SJSA1 (cell line): ENCODE measurements around the gene CHAMP1. TPM values are rescaled to one million over a fixed set of nuclear protein-coding genes. Genes with fewer than 3 reads are reported as not detected.

ENCODE experiments used
- DNase-seq, 2 experiments: peaks; one replicate each; pipeline ENCODE4 v3.0.0-alpha.2; 2015 to 2020; ENCODE audit warnings: low spot score in 2 of 2, low read depth in 1 of 2
- H3K27ac ChIP-seq: fragments of 250-450 bp; sonication (Bioruptor Pico); 2 replicates; pipeline ENCODE4 v1.5.1; 2020; ENCODE audit warnings: mild to moderate bottlenecking, moderate library complexity
- H3K27me3 ChIP-seq: fragments of 250-450 bp; sonication (Bioruptor Pico); replicated peaks from 2 replicates; pipeline ENCODE4 v1.5.1; 2020; ENCODE audit warnings: mild to moderate bottlenecking, moderate library complexity
- H3K36me3 ChIP-seq: fragments of 250-450 bp; sonication (Bioruptor Pico); 2 replicates; pipeline ENCODE4 v1.5.1; 2020; ENCODE audit warnings: mild to moderate bottlenecking
- H3K4me1 ChIP-seq: fragments of 250-450 bp; sonication (Bioruptor Pico); replicated peaks from 2 replicates; pipeline ENCODE4 v1.6.1; 2021; ENCODE audit warnings: mild to moderate bottlenecking
- H3K4me3 ChIP-seq: fragments of 250-450 bp; sonication (Bioruptor Pico); 2 replicates; pipeline ENCODE4 v1.5.1; 2020; ENCODE audit warnings: mild to moderate bottlenecking
- H3K9me3 ChIP-seq: fragments of 250-450 bp; sonication (Bioruptor Pico); replicated peaks from 2 replicates; pipeline ENCODE4 v1.5.1; 2020; ENCODE audit warnings: mild to moderate bottlenecking
- total RNA-seq: library from RNA; depleted of rRNA; stranded (reverse); fragments of >200 nt; shearing (Covaris generic); gene quantifications from 2 replicates; pipeline ENCODE4 v1.2.3, GENCODE V29; 2014

CHAMP1 gene
- total RNA-seq, 1 experiment from 2014 or later: 9.7 TPM

DNA sequence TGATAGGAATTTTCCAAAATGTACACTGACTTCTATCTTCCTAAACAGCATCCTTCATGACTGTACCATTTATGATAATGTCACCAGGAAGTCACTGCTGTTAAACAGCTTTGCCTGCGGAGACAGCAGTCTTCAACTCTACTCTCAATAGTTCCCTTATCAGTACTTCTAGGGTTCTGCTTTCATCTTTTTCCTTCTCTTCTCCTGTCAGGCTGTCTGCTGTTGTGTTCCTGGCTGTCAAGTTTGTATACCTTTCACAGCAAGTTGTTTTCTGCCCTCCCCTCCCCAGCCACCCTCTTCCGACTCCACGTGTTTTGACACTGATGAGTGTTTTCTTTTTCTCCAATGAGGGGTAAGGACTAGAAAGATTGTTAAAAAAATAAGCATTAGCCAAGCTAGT, 30.7 kb upstream of the CHAMP1 start:
- Histone ChIP-seq H3K36me3 (peaks cover 68% of the 10 kb centered on the region), H3K4me3 (no peak overlapping the region), H3K27ac (no peak overlapping the region), H3K27me3 (no peaks in the 10 kb centered on the region), H3K9me3 (no peaks in the 10 kb centered on the region), H3K4me1 (peaks cover 14% of the 10 kb centered on the region)
- no peak for DNase-seq

DNA sequence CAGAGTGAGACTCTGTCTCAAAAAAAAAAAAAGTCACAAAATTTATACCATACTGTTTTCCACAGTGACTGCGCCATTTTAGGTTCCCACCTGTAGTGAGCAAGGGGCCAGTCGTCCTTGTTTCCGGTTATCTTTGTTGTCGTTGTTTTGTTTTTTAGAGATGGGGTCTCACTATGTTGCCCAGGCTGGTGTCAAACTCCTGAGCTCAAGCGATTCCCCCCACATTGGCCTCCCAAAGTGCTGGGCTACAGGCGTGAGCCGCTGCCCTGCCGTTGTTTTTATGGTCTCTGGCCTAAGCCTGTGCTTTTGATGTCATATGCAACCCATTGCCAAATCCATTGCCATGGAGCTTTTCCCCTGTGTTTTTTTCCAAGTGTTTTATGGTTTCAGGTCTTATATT, 29.6 kb upstream of the CHAMP1 start:
- H3K9me3 ChIP-seq: no peaks in the 10 kb centered on the region
- no peak for DNase-seq
- H3K27ac ChIP-seq: no peak overlapping the region
- peaks cover 66% of the 10 kb centered on the region for H3K36me3 ChIP-seq
- H3K27me3 ChIP-seq: no peaks in the 10 kb centered on the region
- H3K4me3 ChIP-seq: no peak overlapping the region
- H3K4me1 ChIP-seq: peaks cover 13% of the 10 kb centered on the region

DNA sequence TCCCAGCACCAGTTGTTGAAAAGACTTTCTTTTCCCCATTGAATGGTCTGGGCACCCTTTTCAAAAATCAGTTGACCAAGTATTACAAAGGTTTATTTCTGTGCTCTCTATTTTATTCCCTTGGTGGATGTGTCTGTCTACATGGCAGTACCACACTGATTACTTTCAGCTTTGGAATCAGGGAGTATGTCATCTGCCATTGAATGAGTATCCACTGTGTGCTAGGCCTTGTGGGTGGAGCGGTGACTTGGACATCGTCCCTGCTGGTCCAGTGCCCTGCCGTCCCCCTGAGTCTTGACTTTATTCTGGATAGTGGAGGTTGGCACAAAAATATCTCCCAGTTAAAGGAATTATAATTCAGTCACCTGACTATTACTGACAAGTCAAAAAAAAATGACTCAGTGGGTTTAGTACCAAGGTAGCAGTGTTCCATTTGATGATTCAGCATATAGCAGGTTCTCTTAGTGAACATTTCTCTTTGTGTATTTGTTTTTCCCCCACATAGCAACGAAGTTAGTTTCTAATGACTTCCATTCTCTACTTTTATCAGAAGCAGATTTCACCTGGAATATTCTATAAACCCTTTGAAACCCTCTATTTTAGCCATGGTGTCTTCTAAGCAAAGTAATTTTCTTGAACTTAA, 29.0 kb upstream of the CHAMP1 start:
- H3K36me3 ChIP-seq: peaks cover 71% of the 10 kb centered on the region
- no peaks in the 10 kb centered on the region for H3K27me3 ChIP-seq
- peaks cover 7% of the 10 kb centered on the region for H3K4me1 ChIP-seq
- H3K9me3 ChIP-seq: no peaks in the 10 kb centered on the region
- H3K27ac ChIP-seq: no peak overlapping the region
- DNase-seq: no peak
- no peak overlapping the region for H3K4me3 ChIP-seq

DNA sequence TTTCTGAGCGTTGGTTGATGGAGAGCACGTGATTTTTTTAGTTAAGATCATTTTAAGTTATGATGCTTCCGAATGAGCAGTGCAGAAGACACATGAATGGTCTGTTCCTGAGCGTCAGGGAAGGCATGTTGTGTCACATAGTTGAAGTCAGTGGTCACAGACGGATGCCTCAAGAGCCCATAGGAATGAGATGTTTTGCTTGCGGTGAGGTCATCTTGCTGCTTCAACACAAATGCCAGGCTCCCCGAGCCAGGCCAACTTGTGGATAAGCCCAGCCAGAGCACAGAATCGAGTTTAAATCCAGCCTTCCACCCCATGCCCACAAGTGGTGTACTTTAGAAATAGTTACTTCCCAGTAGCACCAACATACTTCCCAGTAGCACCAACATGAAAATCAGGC, 27.5 kb upstream of the CHAMP1 start:
- Histone ChIP-seq H3K27ac (no peak overlapping the region), H3K36me3 (peaks cover 80% of the 10 kb centered on the region), H3K9me3 (no peaks in the 10 kb centered on the region), H3K27me3 (no peaks in the 10 kb centered on the region), H3K4me1 (no peaks in the 10 kb centered on the region), H3K4me3 (no peak overlapping the region)
- DNase-seq: no peak

DNA sequence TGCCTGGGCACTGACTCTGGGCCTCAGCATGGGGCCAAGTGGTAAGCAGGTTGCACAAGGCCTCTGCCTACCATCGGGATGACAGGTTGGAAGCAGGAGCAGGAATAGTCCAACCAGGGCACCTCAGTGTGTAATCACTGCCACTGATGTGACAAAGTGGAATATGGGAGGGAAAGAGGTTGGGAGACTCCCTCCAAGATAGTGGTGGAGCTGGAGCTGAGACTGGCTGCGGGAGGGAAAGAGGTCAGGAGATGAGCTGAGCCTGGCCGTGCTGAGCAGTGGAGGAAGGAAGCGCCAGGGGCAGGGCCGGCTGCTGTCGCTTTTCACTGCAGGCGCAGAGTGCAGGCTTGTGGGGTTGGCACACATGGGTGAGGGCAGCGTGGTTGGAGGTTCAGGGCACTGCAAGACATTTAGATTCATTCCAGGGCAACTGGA, 26.1 kb upstream of the CHAMP1 start:
- H3K36me3 ChIP-seq: peaks cover 74% of the 10 kb centered on the region
- H3K9me3 ChIP-seq: no peaks in the 10 kb centered on the region
- H3K4me1 ChIP-seq: no peaks in the 10 kb centered on the region
- no peak for DNase-seq
- no peak overlapping the region for H3K4me3 ChIP-seq
- no peak overlapping the region for H3K27ac ChIP-seq
- no peaks in the 10 kb centered on the region for H3K27me3 ChIP-seq

DNA sequence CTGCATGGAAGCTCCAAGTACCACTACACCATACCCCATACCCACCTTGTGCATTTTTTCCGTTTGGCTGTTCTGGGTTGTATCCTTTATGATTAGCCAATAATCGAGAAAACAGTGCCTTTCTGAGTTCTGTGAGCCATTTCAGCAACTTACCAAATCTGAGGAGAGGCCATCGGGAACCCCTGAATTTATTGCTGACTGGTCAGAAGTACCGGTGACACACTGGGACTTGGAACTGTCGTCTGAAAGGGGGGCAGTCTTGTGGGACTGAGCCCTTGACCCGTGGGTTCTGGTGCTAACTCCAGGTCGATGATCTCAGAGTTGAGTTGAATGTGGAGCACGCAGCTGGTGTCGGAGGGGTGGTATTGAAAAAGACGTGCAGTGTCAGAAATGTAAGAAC, 17.9 kb upstream of the CHAMP1 start:
- no peaks in the 10 kb centered on the region for H3K27me3 ChIP-seq
- H3K4me1 ChIP-seq: no peaks in the 10 kb centered on the region
- no peaks in the 10 kb centered on the region for H3K9me3 ChIP-seq
- H3K27ac ChIP-seq: no peak overlapping the region
- H3K36me3 ChIP-seq: peaks cover 57% of the 10 kb centered on the region
- no peak overlapping the region for H3K4me3 ChIP-seq
- DNase-seq: no peak

DNA sequence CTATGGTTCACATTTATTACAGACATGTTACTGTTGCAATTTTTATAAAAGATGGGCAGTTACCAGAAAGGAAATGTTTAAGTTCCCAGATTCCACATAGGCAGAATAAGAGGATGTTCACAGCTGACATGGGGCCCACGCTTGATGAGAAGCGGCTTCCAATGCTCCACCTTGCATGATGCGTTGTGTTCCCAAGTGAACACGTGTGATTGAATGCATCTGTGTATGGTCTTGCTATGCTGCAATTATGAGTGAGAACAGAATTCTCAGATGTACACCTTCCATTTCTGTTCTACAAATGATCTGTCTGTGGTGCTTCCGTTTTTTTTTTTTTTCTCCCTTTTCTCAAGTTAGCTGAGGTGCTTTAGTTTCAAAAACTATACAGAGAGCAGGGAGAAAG, 17.4 kb upstream of the CHAMP1 start:
- Histone ChIP-seq H3K4me1 (no peaks in the 10 kb centered on the region), H3K27ac (no peak overlapping the region), H3K36me3 (peaks cover 59% of the 10 kb centered on the region), H3K9me3 (no peaks in the 10 kb centered on the region), H3K27me3 (no peaks in the 10 kb centered on the region), H3K4me3 (no peak overlapping the region)
- no peak for DNase-seq

DNA sequence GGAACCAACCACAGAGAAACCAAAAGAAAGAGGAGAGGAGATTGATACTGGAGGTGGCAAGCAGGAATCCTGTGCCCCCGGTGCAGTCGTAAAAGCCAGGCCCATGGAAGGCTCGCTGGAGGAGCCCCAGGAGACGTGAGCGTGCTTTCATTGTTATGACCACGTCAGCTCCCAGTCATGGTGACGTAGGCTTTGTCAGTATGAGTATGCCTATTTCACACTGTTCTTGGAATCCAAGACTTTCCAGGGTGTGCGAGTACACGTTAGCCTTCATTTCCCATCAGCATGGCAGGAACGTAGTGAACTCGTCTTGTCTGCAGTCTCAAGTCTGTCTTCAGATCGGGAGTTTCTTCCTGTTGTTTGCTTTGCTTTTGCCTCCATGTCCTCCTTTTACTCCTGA, 15.4 kb upstream of the CHAMP1 start:
- no peaks in the 10 kb centered on the region for H3K9me3 ChIP-seq
- H3K27me3 ChIP-seq: no peaks in the 10 kb centered on the region
- no peak overlapping the region for H3K27ac ChIP-seq
- H3K36me3 ChIP-seq: peaks cover 70% of the 10 kb centered on the region
- DNase-seq: no peak
- no peak overlapping the region for H3K4me3 ChIP-seq
- no peaks in the 10 kb centered on the region for H3K4me1 ChIP-seq

DNA sequence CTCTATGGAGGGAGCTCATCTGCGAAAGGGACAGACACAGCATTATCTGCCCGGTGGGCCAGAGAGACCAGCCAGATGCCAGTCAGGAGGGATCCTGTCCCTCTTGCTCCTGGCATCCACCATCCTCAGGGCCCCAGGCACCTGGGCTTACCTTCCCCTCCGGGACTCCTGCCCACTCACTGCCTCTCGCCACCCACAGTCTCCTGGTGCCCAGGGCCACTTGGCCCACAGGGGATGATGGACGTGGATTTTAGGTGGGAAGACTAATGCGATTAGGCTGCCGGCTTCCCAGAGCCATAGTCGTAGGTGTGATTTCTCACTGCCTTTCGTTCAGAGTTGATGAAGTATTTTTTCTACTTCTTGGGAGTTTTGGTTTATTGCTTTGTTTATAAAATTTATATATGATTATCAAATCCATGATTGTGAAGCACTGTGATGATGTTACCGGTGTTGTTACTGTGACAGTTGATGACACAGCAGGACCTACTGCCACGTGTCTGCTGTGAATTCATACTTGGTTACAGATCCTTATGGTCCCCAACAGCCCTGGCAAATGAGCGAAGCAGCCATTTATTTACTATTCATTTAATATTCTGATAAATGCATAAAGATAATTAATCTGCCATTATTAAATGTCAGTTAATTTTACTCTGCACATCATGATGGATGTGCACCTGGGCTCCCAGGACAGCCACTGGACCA, 14.5 kb upstream of the CHAMP1 start:
- H3K36me3 ChIP-seq: peaks cover 74% of the 10 kb centered on the region
- no peak for DNase-seq
- H3K27ac ChIP-seq: no peak overlapping the region
- no peaks in the 10 kb centered on the region for H3K27me3 ChIP-seq
- no peak overlapping the region for H3K4me3 ChIP-seq
- no peaks in the 10 kb centered on the region for H3K4me1 ChIP-seq
- H3K9me3 ChIP-seq: no peaks in the 10 kb centered on the region

DNA sequence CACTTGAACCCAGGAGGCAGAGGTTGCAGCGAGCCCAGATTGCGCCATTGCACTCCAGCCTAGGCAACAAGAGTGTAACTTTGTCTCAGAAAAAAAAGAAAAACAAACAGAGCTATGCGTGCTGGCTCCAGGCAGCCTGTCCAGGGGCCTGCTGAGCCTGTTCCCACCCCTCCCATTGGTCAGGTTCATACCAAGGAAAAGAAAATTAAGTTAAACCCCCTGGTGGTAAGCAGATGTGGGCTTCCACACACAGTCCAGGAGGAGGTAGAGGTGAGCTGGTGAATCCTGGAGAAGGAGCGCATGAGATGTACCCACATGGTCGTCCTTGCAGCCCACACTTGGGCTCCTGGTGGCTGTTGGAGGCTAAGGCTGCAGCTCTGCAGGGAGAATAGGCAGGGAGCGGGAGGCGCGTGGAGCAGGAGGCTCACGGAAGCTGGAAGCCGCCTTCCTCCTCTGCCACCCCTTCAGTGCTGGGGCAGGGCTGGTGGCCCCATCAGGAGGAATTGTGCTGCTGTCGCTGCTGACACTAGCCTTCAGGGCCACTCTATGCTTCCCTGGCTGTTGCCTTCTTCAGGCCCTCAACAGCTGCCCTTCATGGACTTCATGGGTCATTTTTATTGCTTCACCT, 10.5 kb upstream of the CHAMP1 start:
- Histone ChIP-seq H3K27ac (no peak overlapping the region), H3K4me3 (no peak overlapping the region), H3K27me3 (no peaks in the 10 kb centered on the region), H3K4me1 (no peaks in the 10 kb centered on the region), H3K36me3 (peaks cover 55% of the 10 kb centered on the region), H3K9me3 (no peaks in the 10 kb centered on the region)
- DNase-seq: no peak

DNA sequence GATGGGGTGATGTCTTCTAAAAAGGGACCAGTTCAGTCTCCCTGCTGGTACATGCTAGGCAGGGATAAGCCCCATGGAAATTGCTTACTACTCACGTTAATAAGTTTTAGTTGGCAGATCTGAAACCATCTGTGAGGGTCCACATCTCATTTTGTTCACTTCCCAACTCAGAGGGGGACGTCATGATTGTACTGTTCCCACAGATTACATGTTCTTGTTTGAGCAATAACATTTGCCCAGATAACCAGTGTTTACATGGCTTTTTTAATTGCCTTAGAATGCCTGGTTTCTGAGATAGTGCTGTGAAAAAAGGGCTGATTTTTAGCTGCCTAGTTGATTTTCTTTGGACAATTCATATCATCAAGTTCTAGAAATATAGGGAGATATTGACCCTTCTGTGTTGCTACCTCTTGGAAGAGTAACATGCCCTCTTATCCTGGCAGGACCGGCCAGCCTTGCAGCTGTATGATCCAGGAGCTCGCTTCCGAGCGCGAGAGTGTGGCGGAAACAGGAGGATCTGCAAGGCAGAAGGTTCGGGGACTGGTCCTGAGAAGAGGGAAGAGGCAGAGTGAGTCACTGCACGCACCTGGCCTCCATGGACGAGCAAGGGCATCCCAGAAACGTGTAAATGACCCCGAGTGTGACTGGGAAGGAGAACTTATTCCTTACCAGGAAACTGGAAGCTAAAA, 9.8 kb upstream of the CHAMP1 start:
- Histone ChIP-seq H3K4me3 (no peak overlapping the region), H3K27me3 (no peaks in the 10 kb centered on the region), H3K4me1 (no peaks in the 10 kb centered on the region), H3K36me3 (peaks cover 49% of the 10 kb centered on the region), H3K27ac (no peak overlapping the region), H3K9me3 (no peaks in the 10 kb centered on the region)
- DNase-seq: no peak

DNA sequence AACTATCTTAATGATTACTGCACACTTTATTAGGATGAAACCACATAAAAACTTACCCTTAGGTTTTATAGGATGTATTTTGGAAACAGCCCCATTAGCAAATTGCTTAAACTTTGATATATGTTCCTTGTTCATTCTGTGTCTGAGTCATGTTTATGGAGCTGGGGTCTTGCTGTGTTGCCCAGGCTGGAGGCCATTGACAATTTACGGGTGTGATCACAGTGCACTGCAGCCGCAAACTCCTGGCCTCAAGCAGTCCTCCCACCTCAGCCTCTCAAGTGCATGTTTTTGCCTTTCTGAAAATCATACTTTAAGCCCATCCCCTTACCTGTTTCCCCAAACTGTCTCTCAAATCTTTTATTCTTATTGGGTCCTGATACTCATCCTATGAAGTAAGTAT, 5.2 kb upstream of the CHAMP1 start:
- no peak overlapping the region for H3K27ac ChIP-seq
- H3K9me3 ChIP-seq: no peaks in the 10 kb centered on the region
- no peak overlapping the region for H3K4me3 ChIP-seq
- H3K27me3 ChIP-seq: no peaks in the 10 kb centered on the region
- no peak for DNase-seq
- H3K4me1 ChIP-seq: peaks cover 20% of the 10 kb centered on the region
- H3K36me3 ChIP-seq: peaks cover 10% of the 10 kb centered on the region

DNA sequence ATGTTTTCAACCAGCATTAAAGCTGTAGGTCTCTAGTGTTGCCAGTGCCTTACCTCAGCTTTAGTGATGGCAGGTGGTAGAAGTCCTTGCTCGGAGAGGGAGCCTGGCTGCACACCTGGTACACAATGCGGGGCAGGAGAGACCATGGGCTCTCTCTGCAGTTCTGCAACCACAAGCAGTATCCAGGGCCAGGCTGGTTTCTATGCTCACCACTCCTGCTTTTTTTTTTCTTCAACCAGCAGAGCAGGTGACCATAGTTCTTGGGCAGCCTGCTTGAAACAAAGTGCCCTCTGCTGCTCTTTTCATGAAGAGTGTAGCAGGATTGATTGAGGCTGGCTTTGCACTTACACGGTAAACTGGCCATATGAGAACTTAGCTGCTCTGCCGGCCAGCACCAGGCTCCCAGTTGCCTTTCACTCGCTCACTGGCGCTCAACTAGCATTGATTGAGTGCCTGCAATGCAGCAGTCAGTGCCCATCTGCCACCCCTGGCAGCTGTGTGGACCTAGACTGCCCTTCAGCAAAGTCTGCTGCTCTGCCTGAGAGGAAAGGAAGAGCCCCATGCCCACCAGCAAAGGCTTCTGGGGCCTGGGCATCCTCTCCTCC, 4.4 kb upstream of the CHAMP1 start:
- H3K9me3 ChIP-seq: no peaks in the 10 kb centered on the region
- H3K4me1 ChIP-seq: peaks cover 20% of the 10 kb centered on the region
- H3K27me3 ChIP-seq: no peaks in the 10 kb centered on the region
- peaks cover 11% of the 10 kb centered on the region for H3K36me3 ChIP-seq
- no peak for DNase-seq
- H3K4me3 ChIP-seq: no peak overlapping the region
- H3K27ac ChIP-seq: no peak overlapping the region

DNA sequence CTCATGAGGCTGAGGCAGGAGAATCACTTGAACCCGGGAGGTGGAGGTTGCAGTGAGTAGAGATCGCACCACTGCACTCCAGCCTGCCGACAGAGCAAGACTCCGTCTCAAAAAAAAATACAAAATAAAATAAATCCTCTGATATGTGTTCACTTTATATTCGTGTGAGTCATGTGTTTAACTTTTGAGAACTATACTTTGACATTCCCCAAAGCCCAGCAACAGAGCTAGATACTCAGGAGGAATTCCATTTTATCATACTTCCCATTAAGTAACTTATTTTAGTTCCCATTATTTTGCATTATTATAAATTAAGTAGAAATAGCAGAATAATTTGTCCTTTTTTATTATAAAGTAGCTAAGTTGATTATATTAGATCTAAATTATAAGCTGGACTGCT, 3.3 kb upstream of the CHAMP1 start:
- DNase-seq: no peak
- H3K27ac ChIP-seq: no peak overlapping the region
- H3K36me3 ChIP-seq: peaks cover 10% of the 10 kb centered on the region
- no peaks in the 10 kb centered on the region for H3K27me3 ChIP-seq
- peaks cover 25% of the 10 kb centered on the region for H3K4me1 ChIP-seq
- H3K9me3 ChIP-seq: no peaks in the 10 kb centered on the region
- no peak overlapping the region for H3K4me3 ChIP-seq
